T-cell (primary cell): ENCODE results near the gene SMCHD1. TPM values are rescaled to one million over a fixed set of nuclear protein-coding genes. Genes with fewer than 3 reads are reported as not detected.
"Not testable (repeated sequence)": the region's sequence is repeated elsewhere in the genome, so short reads cannot be mapped to it uniquely, and the experiment has no call there.

Source experiments
- ATAC-seq, 4 experiments: fragments of 200-7000 bp in 3 of 4; fragments of 150-1000 bp in 1 of 4; cut with Tn5 transposase; replicated peaks in 1 of 4; 1 replicate in 3 of 4; 2 replicates in 1 of 4; pipeline ENCODE4 v1.10.0; 2021; ENCODE audit warnings: moderate library complexity in 3 of 4, mild to moderate bottlenecking in 2 of 4, moderate number of reproducible peaks in 1 of 4
- CTCF ChIA-PET, 2 donors: fragments of 300-600 bp; sonication (Branson Sonifier 250); formaldehyde crosslinking; loops; one replicate each; lab custom pipeline; 2022; ENCODE audit warnings: antibody characterized with exemption in 2 of 2; lab: Charles Lee
- POLR2A ChIA-PET, 2 donors: fragments of 300-600 bp; sonication (Branson Sonifier 250); formaldehyde crosslinking; loops; one replicate each; lab custom pipeline; 2022; ENCODE audit warnings: antibody characterized with exemption in 2 of 2; lab: Charles Lee
- DNase-seq, 35 experiments: peaks; one replicate each; pipeline versions ENCODE4 v3.0.0 to v3.0.0-alpha.2; 2013 to 2023
- H3K27ac ChIP-seq: one replicate; pipeline ENCODE4 v1.5.1; 2013; ENCODE audit warnings: low read length
- H3K27me3 ChIP-seq, 2 experiments: replicated peaks in 1 of 2; 1 replicate in 1 of 2; 2 replicates in 1 of 2; pipeline versions ENCODE4 v1.6.1 to v1.7.0; 2013; ENCODE audit warnings: low read length in 1 of 2, mixed read lengths in 1 of 2; ENCODE audit not compliant: control insufficient read depth in 2 of 2, insufficient read depth in 2 of 2; ENCODE audit errors: extremely low read depth in 1 of 2
- H3K36me3 ChIP-seq, 2 donors: 1 replicate in 1 of 2; 2 replicates in 1 of 2; pipeline versions ENCODE4 v1.6.1 to v1.7.0; 2013; ENCODE audit warnings: low read length in 1 of 2; ENCODE audit not compliant: control insufficient read depth in 2 of 2, insufficient read depth in 1 of 2; ENCODE audit errors: extremely low read depth in 1 of 2
- H3K4me1 ChIP-seq, 2 experiments: 1 replicate in 1 of 2; 2 replicates in 1 of 2; pipeline versions ENCODE4 v1.6.1 to v1.7.0; 2013; ENCODE audit warnings: low read length in 2 of 2, mixed read lengths in 1 of 2; ENCODE audit not compliant: insufficient read depth in 2 of 2, control insufficient read depth in 1 of 2; ENCODE audit errors: extremely low read depth in 1 of 2
- H3K4me3 ChIP-seq, 2 donors: 1 replicate in 1 of 2; 2 replicates in 1 of 2; pipeline versions ENCODE4 v1.5.1 to v1.7.0; 2013; ENCODE audit warnings: mild to moderate bottlenecking in 2 of 2, low read length in 1 of 2, moderate library complexity in 1 of 2; ENCODE audit not compliant: control insufficient read depth in 1 of 2; ENCODE audit errors: extremely low read depth in 1 of 2
- H3K9me3 ChIP-seq: 2 replicates; pipeline ENCODE4 v1.7.0; 2013
- H3K27ac Mint-ChIP-seq, 2 donors: one replicate each; pipeline ENCODE4 v1.8.0; 2020 to 2021; ENCODE audit warnings: mild to moderate bottlenecking in 2 of 2, mixed read lengths in 2 of 2
- H3K27me3 Mint-ChIP-seq, 2 donors: one replicate each; pipeline ENCODE4 v1.8.0; 2021 to 2022; ENCODE audit warnings: mixed read lengths in 2 of 2
- H3K36me3 Mint-ChIP-seq: one replicate; pipeline ENCODE4 v1.8.0; 2021; ENCODE audit warnings: mixed read lengths
- H3K4me1 Mint-ChIP-seq, 3 donors: one replicate each; pipeline ENCODE4 v1.8.0; 2020 to 2022; ENCODE audit warnings: mixed read lengths in 3 of 3, mild to moderate bottlenecking in 1 of 3
- H3K4me3 Mint-ChIP-seq, 3 donors: one replicate each; pipeline ENCODE4 v1.8.0; 2020 to 2022; ENCODE audit warnings: mild to moderate bottlenecking in 3 of 3, mixed read lengths in 3 of 3, moderate library complexity in 3 of 3
- H3K9me3 Mint-ChIP-seq, 3 donors: one replicate each; pipeline ENCODE4 v1.8.0; 2020 to 2022; ENCODE audit warnings: mixed read lengths in 3 of 3
- WGBS: methylation state at CpG from one replicate; pipeline ENCODE4 v1.1.5; 2013; ENCODE audit warnings: missing lambda C conversion rate; ENCODE audit not compliant: insufficient coverage; 5-methylcytosine and 5-hydroxymethylcytosine counted together
- total RNA-seq, 35 experiments: library from RNA in 6 of 35; stranded (reverse) in 6 of 35; fragments of 120-200 nt in 1 of 35; gene quantifications; one replicate each; pipeline versions ENCODE4 v1.2.1 to v1.2.4 and lab custom pipeline; 2013 to 2026

Gene SMCHD1
- total RNA-seq, 5 donors from 2014 or later (not counting 1 experiment from before 2014, with no cell fraction given), result 179 to 423 (median 206) TPM

- CTCF ChIA-PET, result interaction anchor here in 1 of 2 donors (0.7 kb wide), 1 partner anchor 81 kb away, joined by 8 read pairs; no protein-coding TSS in a partner anchor
- peaks cover 25 to 48% (median 26%) of the 10 kb centered on the region in 3 donors for H3K9me3 Mint-ChIP-seq
Observed at GRCh38 chr18:2809666-2810183, 154.2 kb downstream of the SMCHD1 start.

DNA sequence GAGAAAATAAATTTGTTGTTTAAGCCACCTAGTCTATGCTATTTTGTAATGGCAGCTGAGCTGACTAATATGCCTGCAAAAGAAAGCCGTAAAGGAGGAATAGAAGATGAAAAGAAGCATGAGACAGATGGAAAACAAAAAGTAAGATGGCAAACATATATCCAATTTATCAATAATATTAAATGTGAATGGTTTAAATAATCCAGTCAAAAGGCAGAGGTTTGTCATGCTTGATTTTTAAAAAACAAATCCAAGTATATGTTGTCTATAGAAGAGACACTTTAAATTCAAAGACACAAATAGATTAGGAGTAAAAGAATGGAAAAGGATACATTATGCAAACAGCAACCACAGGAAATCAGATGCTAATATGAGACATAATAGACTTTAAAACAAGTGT is 155.9 kb downstream of the SMCHD1 start:
- no peak overlapping the region for H3K27ac ChIP-seq
- no CpG with 5 or more reads among the region's 1 CpG for WGBS

More at GRCh38 chr18:2809666-2810183, 154.2 kb downstream of the SMCHD1 start:
- H3K4me1 Mint-ChIP-seq, H3K27me3 Mint-ChIP-seq, POLR2A ChIA-PET, H3K4me3 Mint-ChIP-seq, H3K4me1 ChIP-seq, H3K27ac ChIP-seq, H3K9me3 ChIP-seq, H3K27ac Mint-ChIP-seq, H3K4me3 ChIP-seq, H3K36me3 ChIP-seq, DNase-seq, H3K27me3 ChIP-seq: not testable (repeated sequence)
- peaks cover 25% of the 10 kb centered on the region for H3K36me3 Mint-ChIP-seq
- WGBS, result 92% methylated on average over 6 of the region's 6 CpGs
- peak in 1 of 4 experiments; percentile 26 for ATAC-seq

GRCh38 chr18:2814928-2815327 is 159.4 kb downstream of the SMCHD1 start:
- H3K9me3 Mint-ChIP-seq, result peaks cover 21 to 52% (median 33%) of the 10 kb centered on the region in 3 donors
- H3K4me1 Mint-ChIP-seq, result no peaks in the 10 kb centered on the region
- ATAC-seq (no peak), DNase-seq (no peak)
- WGBS, result no CpG with 5 or more reads among the region's 2 CpGs
- Histone ChIP-seq H3K9me3 (peaks cover 3% of the 10 kb centered on the region), H3K27ac (no peak overlapping the region), H3K4me3 (no peak overlapping the region), H3K27me3 (no peaks in the 10 kb centered on the region), H3K4me1 (no peaks in the 10 kb centered on the region), H3K36me3 (no peaks in the 10 kb centered on the region)
- H3K4me3 Mint-ChIP-seq, result no peak overlapping the region
- H3K36me3 Mint-ChIP-seq, result peaks cover 9% of the 10 kb centered on the region
- ChIA-PET POLR2A (no interaction called here), CTCF (no interaction called here)
- no peaks in the 10 kb centered on the region for H3K27me3 Mint-ChIP-seq
- H3K27ac Mint-ChIP-seq, result no peak overlapping the region

More for the DNA sequence above, 155.9 kb downstream of the SMCHD1 start:
- Histone ChIP-seq H3K9me3 (peaks cover 3% of the 10 kb centered on the region), H3K4me3 (no peak overlapping the region), H3K36me3 (no peaks in the 10 kb centered on the region), H3K4me1 (no peaks in the 10 kb centered on the region), H3K27me3 (no peaks in the 10 kb centered on the region)
- Mint-ChIP-seq H3K9me3 (peaks cover 25 to 53% (median 31%) of the 10 kb centered on the region in 3 donors), H3K27ac (no peak overlapping the region), H3K27me3 (no peaks in the 10 kb centered on the region), H3K36me3 (peaks cover 15% of the 10 kb centered on the region), H3K4me3 (no peak overlapping the region), H3K4me1 (no peaks in the 10 kb centered on the region)
- no peak for ATAC-seq
- no peak for DNase-seq
- CTCF ChIA-PET, result no interaction called here
- POLR2A ChIA-PET, result no interaction called here

- Histone ChIP-seq H3K36me3 (no peaks in the 10 kb centered on the region), H3K27me3 (no peaks in the 10 kb centered on the region), H3K9me3 (no peaks in the 10 kb centered on the region), H3K27ac (no peak overlapping the region), H3K4me1 (no peaks in the 10 kb centered on the region), H3K4me3 (no peak overlapping the region)
- CTCF ChIA-PET, result no interaction called here
- Mint-ChIP-seq H3K27me3 (no peaks in the 10 kb centered on the region), H3K36me3 (no peaks in the 10 kb centered on the region), H3K27ac (no peak overlapping the region), H3K9me3 (peaks cover 0 to 23% (median 16%) of the 10 kb centered on the region in 3 donors), H3K4me1 (no peaks in the 10 kb centered on the region), H3K4me3 (no peak overlapping the region)
- POLR2A ChIA-PET, result no interaction called here
- ATAC-seq (no peak), DNase-seq (no peak)
Observed at GRCh38 chr18:2818281-2818680, 162.8 kb downstream of the SMCHD1 start.

DNA sequence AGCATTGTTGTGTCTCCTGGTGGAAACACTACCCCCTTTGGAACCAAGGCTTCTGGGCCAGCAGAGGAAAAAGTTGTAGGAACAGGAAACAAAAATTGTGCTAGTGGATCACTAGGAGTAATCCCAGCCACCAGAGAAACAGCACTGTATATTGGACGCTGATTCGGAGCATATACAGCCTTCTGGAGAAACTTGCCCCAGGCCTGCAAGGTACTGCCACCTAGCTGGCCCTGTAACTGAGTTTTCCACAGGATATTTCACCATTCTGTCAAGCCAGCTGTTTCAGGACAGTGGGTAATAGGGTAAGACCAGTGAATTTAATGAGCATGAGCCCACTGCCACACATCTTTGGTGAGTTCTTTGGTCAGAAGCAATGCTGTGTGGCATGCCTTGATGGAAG is 166.2 kb downstream of the SMCHD1 start:
- no peak overlapping the region for H3K4me3 ChIP-seq
- no peaks in the 10 kb centered on the region for H3K27me3 Mint-ChIP-seq
- no peaks in the 10 kb centered on the region for H3K36me3 ChIP-seq
- DNase-seq, result no peak
- no peak overlapping the region for H3K27ac ChIP-seq
- ChIA-PET POLR2A (no interaction called here), CTCF (no interaction called here)
- H3K4me1 Mint-ChIP-seq, result no peaks in the 10 kb centered on the region
- no peaks in the 10 kb centered on the region for H3K9me3 ChIP-seq
- no peak overlapping the region for H3K4me3 Mint-ChIP-seq
- H3K4me1 ChIP-seq, result no peaks in the 10 kb centered on the region
- WGBS, result 100% methylated on average over 2 of the region's 2 CpGs
- ATAC-seq, result no peak
- H3K27me3 ChIP-seq, result peaks cover 0 to 3% of the 10 kb centered on the region in 2 experiments
- no peaks in the 10 kb centered on the region for H3K36me3 Mint-ChIP-seq
- peaks cover 0 to 8% (median 5%) of the 10 kb centered on the region in 3 donors for H3K9me3 Mint-ChIP-seq
- H3K27ac Mint-ChIP-seq, result no peak overlapping the region

DNA sequence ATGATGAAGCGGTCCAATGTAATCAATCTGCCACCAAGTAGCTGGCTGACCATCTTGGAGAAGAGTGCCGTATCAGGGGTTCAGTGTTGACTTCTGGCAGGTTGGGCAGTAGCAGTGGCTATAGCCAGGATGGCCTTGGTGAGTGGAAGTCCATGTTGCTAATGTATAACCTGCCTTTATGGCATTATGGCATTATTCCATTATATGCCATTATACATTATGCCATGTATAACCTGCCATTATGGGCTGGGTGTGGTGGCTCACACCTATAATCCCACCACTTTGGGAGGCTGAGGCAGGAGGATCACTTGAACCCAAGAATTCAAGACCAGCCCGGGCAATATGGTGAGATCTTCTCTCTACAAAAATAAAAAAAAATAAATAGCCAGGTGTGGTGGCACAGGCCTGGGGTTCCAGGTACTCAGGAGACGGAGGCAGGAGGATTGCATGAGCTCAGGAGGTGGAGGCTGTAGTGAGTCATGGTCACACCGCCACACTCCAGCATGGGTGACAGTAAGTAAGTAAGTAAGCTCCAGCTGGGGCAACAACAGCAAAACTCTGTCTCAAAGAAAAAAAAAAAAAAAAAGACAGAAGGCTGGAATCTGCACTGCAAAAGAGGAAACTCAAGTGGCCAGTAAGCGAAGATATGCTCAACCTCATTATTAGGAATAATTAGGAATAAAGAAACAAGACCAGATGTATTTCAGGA is 166.8 kb downstream of the SMCHD1 start:
- Mint-ChIP-seq H3K9me3 (peaks cover 0 to 8% (median 5%) of the 10 kb centered on the region in 3 donors), H3K4me3 (no peak overlapping the region), H3K4me1 (no peaks in the 10 kb centered on the region), H3K36me3 (no peaks in the 10 kb centered on the region), H3K27ac (no peak overlapping the region), H3K27me3 (no peaks in the 10 kb centered on the region)
- Histone ChIP-seq H3K36me3 (no peaks in the 10 kb centered on the region), H3K9me3 (no peaks in the 10 kb centered on the region), H3K4me1 (no peaks in the 10 kb centered on the region), H3K4me3 (no peak overlapping the region), H3K27ac (no peak overlapping the region), H3K27me3 (peaks cover 0 to 3% of the 10 kb centered on the region in 2 experiments)
- POLR2A ChIA-PET, result interaction anchor here in 1 of 2 donors (0.7 kb wide), 1 partner anchor 101 kb away, joined by 6 read pairs; no protein-coding TSS in a partner anchor
- CTCF ChIA-PET, result no interaction called here
- DNase-seq (no peak), ATAC-seq (no peak)
- WGBS, result 90% methylated on average over 2 of the region's 6 CpGs
